Esophagus squamous epithelium (tissue), 5 donors: Measurements from ENCODE around the gene TMEM271. TPM values are rescaled to one million over a fixed set of nuclear protein-coding genes. Genes with fewer than 3 reads are reported as not detected.

Experiments
- DNase-seq: peaks from one replicate; lab custom pipeline; 2025; lab: John Stamatoyannopoulos, UW
- H3K27ac ChIP-seq, 4 donors: fragments of 200-600 bp; sonication (generic); one replicate each; pipeline ENCODE4 v1.5.1; 2016 to 2019; ENCODE audit warnings: mild to moderate bottlenecking in 1 of 4
- H3K27me3 ChIP-seq, 4 donors: fragments of 200-600 bp; sonication (generic); 1 replicate in 3 of 4; 2 replicates in 1 of 4; pipeline versions ENCODE4 v1.5.1 to v1.6.0; 2017 to 2021; ENCODE audit warnings: antibody characterized with exemption in 1 of 4
- H3K36me3 ChIP-seq, 3 donors: fragments of 200-600 bp; sonication (generic); one replicate each; pipeline ENCODE4 v1.5.1; 2016 to 2019
- H3K4me1 ChIP-seq, 3 donors: fragments of 200-600 bp; sonication (generic); one replicate each; pipeline ENCODE4 v1.5.1; 2017 to 2019
- H3K4me3 ChIP-seq, 4 donors: fragments of 200-600 bp; sonication (generic); 1 replicate in 3 of 4; 2 replicates in 1 of 4; pipeline ENCODE4 v1.5.1; 2016 to 2019; ENCODE audit warnings: mild to moderate bottlenecking in 2 of 4, moderate library complexity in 1 of 4
- H3K9me3 ChIP-seq, 3 donors: fragments of 200-600 bp; sonication (generic); one replicate each; pipeline ENCODE4 v1.5.1; 2016 to 2019
- POLR2A ChIP-seq, 4 donors: fragments of 450-650 bp; IDR thresholded peaks; one replicate each; pipeline ENCODE4 v1.6.1; 2017; ENCODE audit warnings: antibody characterized with exemption in 4 of 4, mild to moderate bottlenecking in 4 of 4, moderate library complexity in 3 of 4
- WGBS, 2 donors: methylation state at CpG; one replicate each; pipeline ENCODE4 v1.1.5; 2018; 5-methylcytosine and 5-hydroxymethylcytosine counted together
- intact Hi-C: fragments of 100-400 bp; cut with DNase I; formaldehyde crosslinking; loops from one replicate; pipeline ENCODE4 v1.15.0; 2022
- total RNA-seq, 4 donors: library from RNA; depleted of rRNA; stranded (reverse); fragments of >200 nt; gene quantifications; one replicate each; pipeline ENCODE4 v1.1.0, GENCODE V29; 2016
- TF ChIP-seq, protein P1 (sequence below), 6 experiments: fragments of 450-650 bp in 4 of 6; fragments of 200-600 bp in 2 of 6; sonication (generic) in 2 of 6; IDR thresholded peaks; one replicate each; pipeline ENCODE4 v1.5.1; 2016 to 2019; ENCODE audit warnings: antibody characterized with exemption in 6 of 6, mild to moderate bottlenecking in 4 of 6, moderate library complexity in 4 of 6
- donor health status: DM: yes; HTN: yes; CAD: no.

TMEM271 gene
- total RNA-seq, 4 donors from 2014 or later = 0.19 TPM; not detected in 3

DNA sequence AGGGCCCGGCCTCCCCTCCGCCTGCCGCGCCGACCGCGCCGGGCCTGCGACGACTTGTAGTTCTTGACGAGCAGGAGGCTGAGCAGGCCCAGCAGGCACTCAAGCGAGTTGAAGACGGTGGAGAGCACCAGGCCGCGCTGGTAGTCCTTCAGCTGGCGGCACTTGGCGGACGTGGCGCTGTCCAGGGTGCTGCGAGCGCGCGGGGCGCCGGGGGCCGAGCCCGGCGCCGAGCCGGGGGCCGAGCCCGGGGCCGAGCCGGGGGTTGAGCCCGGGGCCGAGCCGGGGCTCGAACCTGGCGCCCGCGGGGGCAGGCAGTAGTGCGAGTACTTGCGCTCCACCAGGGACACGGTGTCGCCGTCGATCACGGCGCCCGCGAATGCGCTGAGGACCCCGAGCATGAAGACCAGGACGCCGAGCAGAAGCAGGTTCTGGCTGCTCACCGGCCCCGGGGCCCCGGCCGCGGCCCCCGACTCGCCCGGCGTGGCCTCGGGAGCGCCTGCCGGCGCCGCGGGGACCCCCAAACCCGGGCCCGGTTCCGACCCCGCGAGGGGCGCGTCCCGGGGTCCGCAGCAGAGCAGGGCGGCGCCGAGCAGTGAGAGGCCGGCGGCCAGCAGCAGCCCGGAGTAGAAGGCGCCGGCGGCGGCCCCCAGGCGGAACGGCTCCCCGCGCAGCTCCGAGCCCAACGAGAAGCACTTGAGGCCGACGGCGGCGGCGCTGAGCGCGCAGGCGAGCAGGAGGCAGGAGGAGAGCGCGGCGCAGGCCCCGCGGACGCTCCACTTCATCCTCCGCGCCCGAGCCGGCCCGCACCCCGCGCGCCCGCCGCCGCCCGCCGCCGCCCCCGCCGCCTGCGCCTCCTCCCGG lies 584 bp downstream of the TMEM271 start:
- no peaks in the 10 kb centered on the region for H3K36me3 ChIP-seq
- no peaks in the 10 kb centered on the region for H3K9me3 ChIP-seq
- no peak overlapping the region for H3K27ac ChIP-seq
- intact Hi-C loops = no loop called here
- H3K27me3 ChIP-seq = peaks cover 3 to 98% (median 21%) of the 10 kb centered on the region in 4 donors
- DNase-seq = no peak
- 0% methylated on average over 1 of the region's 127 CpGs; no CpG with 5 or more reads in 1 of the 2 donors for WGBS, 2 donors
- peak overlapping the region in 3 of 4 donors; percentile 12 to 48 (median 37) for H3K4me3 ChIP-seq
- H3K4me1 ChIP-seq = peaks cover 5 to 34% (median 18%) of the 10 kb centered on the region in 3 donors
- TF ChIP-seq, protein P1, sequence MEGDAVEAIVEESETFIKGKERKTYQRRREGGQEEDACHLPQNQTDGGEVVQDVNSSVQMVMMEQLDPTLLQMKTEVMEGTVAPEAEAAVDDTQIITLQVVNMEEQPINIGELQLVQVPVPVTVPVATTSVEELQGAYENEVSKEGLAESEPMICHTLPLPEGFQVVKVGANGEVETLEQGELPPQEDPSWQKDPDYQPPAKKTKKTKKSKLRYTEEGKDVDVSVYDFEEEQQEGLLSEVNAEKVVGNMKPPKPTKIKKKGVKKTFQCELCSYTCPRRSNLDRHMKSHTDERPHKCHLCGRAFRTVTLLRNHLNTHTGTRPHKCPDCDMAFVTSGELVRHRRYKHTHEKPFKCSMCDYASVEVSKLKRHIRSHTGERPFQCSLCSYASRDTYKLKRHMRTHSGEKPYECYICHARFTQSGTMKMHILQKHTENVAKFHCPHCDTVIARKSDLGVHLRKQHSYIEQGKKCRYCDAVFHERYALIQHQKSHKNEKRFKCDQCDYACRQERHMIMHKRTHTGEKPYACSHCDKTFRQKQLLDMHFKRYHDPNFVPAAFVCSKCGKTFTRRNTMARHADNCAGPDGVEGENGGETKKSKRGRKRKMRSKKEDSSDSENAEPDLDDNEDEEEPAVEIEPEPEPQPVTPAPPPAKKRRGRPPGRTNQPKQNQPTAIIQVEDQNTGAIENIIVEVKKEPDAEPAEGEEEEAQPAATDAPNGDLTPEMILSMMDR (IDR thresholded peaks at IDR 0.05) = no peak
- TF ChIP-seq POLR2A (IDR thresholded peaks at IDR 0.05) = no peak

- Histone ChIP-seq H3K27ac (no peak overlapping the region), H3K27me3 (peaks cover 3 to 98% (median 21%) of the 10 kb centered on the region in 4 donors), H3K36me3 (no peaks in the 10 kb centered on the region), H3K4me3 (peak overlapping the region in 2 of 4 donors; percentile 11 to 18), H3K9me3 (no peaks in the 10 kb centered on the region), H3K4me1 (peaks cover 5 to 34% (median 18%) of the 10 kb centered on the region in 3 donors)
- TF ChIP-seq, protein P1 (IDR thresholded peaks at IDR 0.05) = no peak
- no peak for TF ChIP-seq POLR2A (IDR thresholded peaks at IDR 0.05)
- 2 to 25% methylated on average over 5 to 15 of the region's 68 CpGs for WGBS, 2 donors
- intact Hi-C loops = no loop called here
- DNase-seq = no peak
Measured at GRCh38 chr4:574346-575161, 1.5 kb downstream of the TMEM271 start.

- DNase-seq = no peak
- Histone ChIP-seq H3K36me3 (no peaks in the 10 kb centered on the region), H3K27ac (no peak overlapping the region), H3K4me3 (no peak overlapping the region), H3K27me3 (peaks cover 3 to 95% (median 17%) of the 10 kb centered on the region in 4 donors), H3K9me3 (no peaks in the 10 kb centered on the region), H3K4me1 (peaks cover 5 to 34% (median 18%) of the 10 kb centered on the region in 3 donors)
- WGBS, 2 donors = 59 to 61% methylated on average over 6 to 8 of the region's 8 CpGs
- intact Hi-C loops = no loop called here
- no peak for TF ChIP-seq POLR2A (IDR thresholded peaks at IDR 0.05)
- TF ChIP-seq, protein P1 (IDR thresholded peaks at IDR 0.05) = no peak
Measured at GRCh38 chr4:573122-573892, 2.8 kb downstream of the TMEM271 start.

DNA sequence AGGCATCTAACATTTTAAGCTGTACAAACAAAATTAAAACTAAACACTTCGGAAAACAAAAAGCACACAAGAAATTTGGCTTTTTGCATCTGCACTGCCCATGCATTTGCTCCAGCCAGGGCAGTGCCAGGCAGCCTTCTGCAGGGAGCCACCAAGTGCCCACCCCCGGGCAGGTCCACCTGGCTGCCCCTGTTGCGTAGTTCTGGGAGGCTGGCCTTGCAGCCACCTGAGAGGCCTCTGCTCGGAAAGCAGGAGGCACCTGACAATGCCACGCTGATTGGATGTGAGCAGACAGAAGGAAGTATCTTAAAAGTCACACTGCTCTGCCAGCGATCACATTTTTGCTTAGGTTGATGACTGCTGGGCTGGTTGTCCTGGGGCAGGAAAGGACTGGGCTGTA lies 3.5 kb downstream of the TMEM271 start:
- intact Hi-C loops = no loop called here
- Histone ChIP-seq H3K4me1 (peaks cover 5 to 28% (median 16%) of the 10 kb centered on the region in 3 donors), H3K4me3 (no peak overlapping the region), H3K27me3 (peaks cover 3 to 95% (median 14%) of the 10 kb centered on the region in 4 donors), H3K9me3 (no peaks in the 10 kb centered on the region), H3K27ac (no peak overlapping the region), H3K36me3 (no peaks in the 10 kb centered on the region)
- DNase-seq = no peak
- WGBS, 2 donors = 80 to 81% methylated on average over 2 to 5 of the region's 6 CpGs
- TF ChIP-seq, protein P1 (IDR thresholded peaks at IDR 0.05) = no peak
- TF ChIP-seq POLR2A (IDR thresholded peaks at IDR 0.05) = no peak
